ENCODE data around the gene FAH.

DNA sequence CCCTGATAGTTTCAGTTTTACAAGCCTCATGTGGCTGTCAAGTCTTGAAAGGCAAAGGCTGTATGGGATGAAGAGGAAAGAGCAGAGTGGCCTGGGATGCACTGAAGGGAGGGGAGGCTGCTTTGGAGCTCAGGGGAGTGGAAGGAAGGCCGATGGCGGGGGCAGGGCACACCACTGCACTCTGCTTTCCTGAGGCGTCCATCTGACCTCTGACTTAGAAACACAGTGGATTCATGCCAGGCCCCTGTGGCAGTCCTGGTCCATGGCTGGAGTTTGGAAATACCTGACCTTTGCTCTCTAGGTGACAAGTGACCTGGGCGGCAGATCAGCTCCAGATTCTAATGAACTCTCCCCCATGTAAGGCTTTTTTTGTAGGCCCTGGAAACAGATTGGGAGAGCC lies 19.0 kb downstream of the FAH start:
- TF ChIP-seq POLR2AphosphoS5 (IDR thresholded peaks at IDR 0.05) (no peak), POLR2A (IDR thresholded peaks at IDR 0.05) (no peak)
- TF ChIP-seq, protein P1, sequence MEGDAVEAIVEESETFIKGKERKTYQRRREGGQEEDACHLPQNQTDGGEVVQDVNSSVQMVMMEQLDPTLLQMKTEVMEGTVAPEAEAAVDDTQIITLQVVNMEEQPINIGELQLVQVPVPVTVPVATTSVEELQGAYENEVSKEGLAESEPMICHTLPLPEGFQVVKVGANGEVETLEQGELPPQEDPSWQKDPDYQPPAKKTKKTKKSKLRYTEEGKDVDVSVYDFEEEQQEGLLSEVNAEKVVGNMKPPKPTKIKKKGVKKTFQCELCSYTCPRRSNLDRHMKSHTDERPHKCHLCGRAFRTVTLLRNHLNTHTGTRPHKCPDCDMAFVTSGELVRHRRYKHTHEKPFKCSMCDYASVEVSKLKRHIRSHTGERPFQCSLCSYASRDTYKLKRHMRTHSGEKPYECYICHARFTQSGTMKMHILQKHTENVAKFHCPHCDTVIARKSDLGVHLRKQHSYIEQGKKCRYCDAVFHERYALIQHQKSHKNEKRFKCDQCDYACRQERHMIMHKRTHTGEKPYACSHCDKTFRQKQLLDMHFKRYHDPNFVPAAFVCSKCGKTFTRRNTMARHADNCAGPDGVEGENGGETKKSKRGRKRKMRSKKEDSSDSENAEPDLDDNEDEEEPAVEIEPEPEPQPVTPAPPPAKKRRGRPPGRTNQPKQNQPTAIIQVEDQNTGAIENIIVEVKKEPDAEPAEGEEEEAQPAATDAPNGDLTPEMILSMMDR (IDR thresholded peaks at IDR 0.05): no peak
